ENCODE measurements around the gene ASXL1.
"Not testable (repeated sequence)": the region's sequence is repeated elsewhere in the genome, so short reads cannot be mapped to it uniquely, and the experiment has no call there.

Gene ASXL1

DNA sequence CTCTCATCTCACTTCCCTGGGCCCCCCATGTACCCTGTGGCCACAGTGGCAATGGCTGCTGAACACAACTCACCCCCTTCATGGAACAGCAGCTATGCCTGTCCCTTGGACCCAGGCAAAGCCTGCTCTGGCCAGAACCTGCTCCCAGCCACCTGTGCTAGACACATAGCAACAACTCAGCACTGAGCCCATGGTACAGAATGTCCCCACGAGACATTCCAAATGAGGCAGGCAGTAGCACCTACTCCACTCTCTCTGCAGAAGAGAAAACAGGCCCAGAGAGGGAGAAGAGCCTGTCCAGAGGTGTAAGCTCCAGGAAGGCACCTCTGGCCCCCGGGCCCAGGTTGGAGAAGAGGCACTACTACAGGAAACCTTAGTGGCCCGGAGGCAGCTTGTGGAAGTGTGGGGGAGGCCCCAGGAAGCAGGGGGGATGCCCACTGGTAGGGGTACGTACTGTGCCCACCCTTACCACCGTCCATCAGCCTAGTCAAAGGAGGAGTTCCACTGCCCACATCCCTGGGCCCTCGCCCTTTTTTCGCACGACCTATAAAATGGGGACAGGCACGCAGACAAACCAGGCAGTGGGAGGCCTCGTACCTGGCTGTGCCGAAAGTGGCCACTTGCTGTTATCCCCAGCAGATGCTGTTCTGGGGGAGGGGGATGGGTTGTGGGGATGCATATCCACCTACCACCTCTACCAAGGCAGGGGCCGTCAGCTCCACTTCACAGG is 97.2 kb downstream of the ASXL1 start:
- no peak for DNase-seq

DNA sequence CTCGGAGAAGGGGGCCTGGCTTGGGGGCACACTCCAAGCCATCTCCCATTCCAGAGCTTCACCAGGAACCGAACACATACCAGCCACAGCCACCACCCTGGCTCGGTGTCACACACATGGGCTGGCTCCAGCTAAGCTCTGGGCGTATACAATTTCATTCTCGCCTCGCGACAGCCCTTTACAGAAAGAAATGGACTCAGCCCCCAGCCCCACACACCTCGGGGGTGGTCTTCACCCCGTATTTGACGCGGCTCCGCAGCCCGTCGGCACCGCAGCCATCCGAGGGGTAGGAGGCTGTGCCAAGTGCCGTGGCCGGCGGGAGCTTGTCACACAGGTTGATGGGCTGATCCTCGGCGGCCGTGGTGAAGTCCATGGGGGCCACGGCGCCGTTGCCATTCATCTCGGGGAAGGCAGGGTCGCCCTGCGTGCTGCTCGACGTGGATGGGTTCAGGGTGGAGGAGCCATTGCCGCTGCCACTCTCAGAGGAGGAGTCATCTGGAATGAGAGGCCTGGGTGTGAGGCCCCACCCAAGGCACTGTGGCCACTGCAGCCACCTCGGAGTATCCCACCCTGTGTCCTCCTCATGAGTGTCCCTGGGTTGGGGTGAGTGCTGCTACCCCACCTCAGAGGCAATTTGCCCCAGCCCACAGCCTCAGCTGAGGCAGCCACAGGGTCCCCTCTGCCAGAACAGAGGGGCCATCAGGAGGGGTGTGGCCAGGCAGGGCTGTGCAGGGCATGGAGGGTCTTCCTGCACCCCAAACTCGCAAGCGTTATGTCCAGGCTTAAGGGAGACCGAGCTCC is 98.0 kb downstream of the ASXL1 start:
- no peak for DNase-seq

DNA sequence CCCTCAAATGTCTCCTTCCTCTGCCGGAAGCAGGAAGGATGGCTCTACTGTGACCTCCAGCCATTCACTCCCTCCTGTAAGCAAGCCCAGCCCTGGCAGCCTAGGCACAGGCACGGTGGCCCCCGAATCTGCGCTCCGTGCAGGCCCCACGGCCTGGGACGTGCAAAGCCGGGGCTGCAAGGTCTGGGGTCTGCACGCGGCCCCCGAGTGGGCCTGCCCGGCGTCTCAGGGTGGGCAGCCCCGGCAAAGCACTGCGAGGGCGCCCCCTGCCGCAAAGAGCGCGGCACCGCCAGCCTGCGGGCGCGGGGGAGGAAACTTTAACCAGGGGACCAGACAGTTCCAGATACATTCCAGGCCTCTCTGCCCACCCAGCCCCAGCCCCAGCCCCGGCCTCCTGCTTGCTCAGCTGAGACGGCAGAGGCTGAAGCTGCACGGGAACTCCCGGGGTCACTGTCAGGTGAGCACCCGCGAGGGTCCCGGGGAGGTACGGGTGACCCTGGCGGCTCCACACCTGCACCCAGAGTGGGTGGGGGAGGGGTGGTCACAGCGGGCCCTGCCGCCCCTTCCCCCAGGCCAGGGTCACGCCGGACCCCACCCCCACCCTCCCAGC is 98.8 kb downstream of the ASXL1 start:
- DNase-seq, result no peak

DNA sequence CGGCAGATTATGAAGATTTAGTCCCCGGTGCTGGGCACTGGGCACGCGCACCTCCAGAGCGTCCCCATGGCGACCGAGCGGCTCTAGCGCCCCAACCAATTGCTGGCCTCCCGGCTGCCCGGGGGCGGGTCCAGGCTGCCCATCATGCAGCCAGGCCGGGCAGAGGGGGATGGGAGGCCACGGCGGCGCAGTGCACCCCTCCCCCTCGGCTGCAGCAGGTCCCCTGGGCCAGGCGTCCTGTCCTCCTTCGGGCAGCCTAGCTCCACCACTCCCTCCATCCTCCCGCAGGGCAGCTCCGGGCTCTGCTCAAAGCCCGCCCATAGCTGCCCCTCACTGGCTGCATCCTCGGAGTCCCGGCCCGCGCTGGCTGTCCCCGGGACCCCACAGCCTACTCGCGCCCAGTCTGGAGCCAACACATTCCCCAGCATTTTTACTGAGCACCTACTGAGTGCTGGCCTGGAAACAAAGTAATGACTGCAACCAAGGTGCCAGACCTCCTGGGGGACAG is 99.4 kb downstream of the ASXL1 start:
- DNase-seq, result peak; percentile 49

DNA sequence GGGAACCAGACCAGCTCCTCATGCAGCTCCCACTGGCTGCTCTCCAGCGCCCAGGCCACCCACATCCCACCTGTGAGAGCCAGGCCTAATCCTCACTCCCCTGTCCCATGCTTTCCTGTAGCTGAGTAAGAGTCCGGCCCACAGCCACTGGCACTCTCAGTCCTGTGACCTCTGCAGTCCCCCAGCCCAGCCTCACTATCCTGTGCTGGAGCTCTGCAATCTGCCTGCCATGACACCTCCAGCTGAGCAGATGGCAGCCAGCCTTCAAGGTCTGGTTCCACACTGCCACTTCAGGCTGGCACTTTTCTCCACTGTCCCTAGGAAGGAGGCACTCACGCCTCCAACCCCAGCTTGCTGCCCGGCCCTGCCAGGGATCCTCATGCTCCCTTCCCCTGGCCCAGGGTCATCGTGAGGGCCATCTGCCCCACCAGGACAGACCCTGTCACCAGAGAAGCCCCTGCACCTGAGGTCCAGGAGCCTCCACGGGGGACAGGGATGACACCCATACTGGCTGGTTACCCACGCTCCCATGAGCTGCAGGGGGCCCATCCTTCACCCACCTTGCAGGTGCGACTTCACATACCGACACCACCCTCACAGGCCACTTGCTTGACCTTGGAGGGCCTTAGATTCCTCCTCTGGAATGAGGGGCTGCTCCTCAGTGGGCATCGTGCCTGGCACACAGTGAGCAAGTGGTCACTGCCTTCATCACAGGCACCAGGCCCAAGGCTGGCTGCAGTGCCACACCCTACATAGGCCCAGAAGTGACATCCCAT is 100.1 kb downstream of the ASXL1 start:
- no peak for DNase-seq

DNA sequence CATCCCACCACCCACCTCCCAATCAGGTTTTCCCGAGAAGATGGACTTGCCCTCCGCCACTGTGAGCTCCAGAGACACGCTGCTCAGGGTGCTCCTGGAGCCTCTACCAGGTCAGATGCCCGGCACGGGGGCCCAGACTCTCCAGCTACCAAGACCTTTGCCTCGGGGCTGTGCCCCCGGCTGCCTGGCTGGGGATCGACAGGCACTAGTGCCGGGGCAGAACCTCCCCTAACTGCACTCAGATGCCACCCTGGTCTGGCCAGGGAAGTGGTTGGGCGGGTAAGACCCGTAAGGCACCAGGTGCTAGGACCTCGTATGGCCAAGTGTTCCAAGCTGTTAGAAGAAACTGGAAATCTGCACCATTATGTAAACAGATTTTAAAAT is 100.7 kb downstream of the ASXL1 start:
- DNase-seq, result no peak

DNA sequence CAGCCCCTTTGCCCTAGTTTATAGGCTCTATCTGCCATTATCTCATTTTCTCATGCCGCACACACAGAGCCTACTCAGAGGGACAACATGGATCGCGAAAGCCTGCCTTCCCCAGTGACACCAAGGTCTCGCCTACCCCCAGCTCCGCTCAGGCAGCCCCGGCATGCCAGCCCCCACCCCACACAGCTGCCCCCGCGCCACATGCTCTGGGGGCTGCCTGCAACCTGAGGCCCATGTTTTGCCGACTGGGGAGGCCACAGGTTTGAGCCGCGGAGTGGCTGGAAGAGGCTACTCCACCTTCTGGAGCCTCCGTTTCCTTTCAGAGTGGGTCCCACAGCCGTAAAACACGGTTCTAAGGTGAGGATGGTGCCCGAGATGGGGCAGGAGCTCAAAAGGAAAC is 102.1 kb downstream of the ASXL1 start:
- DNase-seq, result no peak

DNA sequence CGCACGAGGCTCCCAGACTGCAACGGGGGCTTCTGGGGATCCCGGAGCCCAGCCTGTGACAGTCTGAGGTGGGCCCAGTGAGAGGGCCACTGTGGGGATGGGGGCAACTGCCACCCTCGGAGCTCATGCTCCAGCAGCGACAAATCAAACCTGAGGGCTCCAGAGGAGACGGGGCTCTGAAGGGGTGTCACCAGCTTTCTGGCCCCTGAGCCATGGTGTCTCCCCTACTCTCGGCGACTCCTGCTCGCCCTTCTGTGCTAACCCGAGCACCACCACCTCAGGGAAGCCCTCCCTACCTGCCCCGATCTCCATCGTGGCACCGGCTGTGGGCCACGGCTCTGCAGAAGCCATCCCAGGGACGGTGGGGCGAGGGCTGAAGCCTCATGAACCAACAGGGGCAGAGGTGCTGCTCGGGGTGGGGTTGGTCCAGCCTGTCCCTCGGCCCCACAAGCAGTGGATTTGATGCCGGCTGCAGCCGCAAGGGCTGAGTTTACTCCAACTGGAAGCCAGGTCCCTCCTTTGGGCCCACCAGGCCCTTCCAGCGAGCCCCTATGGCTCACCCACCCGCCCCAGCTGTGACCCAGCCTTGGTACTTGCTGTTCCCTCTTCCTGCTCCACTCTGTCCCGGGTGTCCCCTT is 102.7 kb downstream of the ASXL1 start:
- DNase-seq, result no peak

DNA sequence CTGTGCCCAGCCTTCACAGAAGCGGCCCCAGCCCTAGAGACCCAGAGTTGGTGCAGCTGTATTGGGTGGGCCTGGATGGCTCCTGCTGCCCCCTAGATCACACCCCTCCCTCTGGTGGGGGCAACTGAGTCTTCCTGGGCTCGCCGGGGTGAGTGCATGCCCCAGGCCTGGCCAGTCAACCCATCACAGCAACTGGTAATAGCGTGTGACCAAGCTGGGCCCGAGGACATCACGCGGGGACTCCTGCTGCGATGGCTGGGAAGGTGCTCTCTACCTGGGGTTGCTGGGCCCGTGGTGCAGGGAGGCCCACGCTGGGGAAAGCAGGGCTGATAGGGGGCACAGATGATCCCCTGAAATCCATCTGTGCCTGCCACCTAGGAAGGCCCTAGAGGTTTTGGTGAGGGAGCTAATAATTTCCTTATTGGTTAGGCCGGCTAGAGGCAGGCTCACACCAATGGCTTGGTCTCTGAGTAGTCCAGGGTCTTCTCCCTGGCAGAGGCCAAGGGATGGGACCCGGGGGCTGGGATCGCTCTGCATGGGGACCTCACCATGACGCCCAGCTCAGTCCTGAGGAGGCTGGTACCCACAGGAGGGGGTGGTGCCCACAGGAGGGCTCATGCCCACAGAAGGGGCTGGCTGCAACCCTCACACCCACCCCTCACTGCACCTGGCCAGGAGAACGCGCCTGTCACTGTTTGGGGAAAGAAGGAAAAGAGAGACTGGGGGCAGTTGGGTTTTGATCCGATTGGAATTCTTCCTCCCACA is 103.9 kb downstream of the ASXL1 start:
- DNase-seq, result no peak

DNA sequence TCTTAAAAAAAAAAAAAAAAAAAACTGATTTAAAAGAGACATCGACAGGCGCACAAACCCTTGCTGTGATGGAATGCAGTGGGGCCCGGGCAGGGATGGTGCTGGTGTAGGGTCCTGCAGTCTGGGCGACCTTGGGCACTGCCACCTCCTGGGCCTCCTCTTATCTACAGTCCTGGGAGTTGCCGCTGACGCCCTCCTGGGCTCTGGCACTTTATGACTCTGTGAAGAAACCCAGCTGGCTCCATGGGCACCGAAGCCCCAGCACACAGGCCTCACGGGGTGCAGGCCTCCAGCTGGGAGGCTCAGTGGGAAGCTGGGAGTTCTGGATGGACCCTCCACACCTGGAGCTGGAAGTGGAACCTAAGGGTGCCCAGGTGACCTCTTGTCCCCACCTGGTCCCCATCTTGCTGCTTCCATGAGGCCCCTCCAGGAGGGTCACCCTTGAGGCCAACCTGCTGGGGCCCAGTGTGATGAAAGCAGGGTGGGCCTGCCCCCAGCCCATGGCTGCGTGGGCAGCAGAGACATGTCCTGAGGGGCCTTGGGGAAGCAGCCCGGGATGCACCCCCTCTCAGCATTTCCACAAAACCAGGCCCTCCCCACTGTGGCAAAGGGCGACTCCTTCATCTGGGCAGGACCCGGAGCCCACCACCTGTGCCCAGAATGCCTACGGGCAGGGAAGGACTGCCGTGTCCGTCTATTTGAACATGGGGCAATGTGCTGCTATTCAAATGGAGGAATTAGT is 104.9 kb downstream of the ASXL1 start:
- DNase-seq, result no peak

DNA sequence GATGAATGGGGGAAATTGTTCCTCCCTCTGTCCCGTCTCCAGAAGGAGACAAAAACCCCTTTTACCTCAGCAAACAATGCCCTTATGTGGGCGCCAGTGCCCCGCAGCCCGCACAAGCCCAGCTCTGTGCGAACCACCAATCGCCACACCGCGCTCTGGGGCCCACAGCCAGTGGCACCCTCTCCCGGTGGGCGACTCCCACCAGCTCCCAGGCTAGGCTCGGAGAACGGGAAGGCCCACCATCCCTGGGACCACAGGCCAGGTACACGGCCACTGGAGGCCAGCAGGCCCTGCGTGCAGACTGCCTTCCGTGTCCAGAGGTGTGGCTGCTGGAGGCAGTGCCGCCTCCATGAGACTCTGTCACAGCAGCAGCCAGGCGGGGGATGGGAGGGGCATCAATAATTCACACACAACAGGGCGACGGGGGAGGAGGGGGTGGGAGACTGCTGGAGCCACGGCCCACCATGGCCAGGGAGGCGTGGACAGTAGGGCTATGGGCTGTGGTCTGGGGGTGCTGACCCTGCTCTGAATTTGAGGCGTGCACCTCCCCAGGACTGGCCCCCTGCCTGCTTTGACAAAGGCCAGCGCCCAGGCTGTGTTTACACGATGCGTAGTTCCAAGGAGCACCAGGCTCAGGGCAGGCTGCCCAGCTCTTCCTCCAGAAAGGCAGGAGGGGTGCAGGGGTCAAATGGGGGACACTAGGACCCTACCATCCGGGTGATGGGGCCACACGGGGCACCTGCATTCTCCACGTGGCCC is 105.7 kb downstream of the ASXL1 start:
- no peak for DNase-seq

DNA sequence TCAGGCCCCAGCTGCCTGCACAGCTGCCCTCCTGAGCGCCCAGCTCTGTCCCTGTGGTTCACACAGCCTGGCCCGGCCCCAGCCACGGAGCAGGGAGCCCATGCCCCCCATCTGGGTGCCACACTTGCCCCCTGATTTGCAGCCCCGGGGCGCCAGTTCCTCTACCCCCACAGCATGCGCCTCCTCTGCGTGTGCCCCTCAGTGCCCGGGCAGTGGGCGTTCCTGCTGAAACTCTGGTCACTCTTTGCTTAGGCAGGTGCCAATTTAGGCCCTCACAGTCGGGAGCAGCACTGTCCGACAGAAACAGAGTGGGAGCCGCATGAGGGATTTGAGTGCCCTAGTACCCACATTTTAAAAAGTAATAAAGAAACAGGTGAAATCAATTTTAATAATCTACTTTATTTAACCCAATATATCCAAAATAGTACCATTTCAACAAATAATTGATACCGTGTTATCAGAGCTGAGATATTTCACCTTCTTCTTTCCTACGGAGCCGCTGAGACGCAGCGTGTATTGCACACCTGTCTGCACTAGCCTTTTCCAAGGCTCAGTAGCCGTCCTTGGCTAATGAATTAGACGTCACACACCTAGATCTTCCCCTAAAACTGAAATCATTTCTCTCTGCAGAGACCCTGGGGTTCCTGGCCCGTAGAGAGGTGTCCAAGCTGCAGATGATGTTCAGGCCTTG is 106.4 kb downstream of the ASXL1 start:
- no peak for DNase-seq

DNA sequence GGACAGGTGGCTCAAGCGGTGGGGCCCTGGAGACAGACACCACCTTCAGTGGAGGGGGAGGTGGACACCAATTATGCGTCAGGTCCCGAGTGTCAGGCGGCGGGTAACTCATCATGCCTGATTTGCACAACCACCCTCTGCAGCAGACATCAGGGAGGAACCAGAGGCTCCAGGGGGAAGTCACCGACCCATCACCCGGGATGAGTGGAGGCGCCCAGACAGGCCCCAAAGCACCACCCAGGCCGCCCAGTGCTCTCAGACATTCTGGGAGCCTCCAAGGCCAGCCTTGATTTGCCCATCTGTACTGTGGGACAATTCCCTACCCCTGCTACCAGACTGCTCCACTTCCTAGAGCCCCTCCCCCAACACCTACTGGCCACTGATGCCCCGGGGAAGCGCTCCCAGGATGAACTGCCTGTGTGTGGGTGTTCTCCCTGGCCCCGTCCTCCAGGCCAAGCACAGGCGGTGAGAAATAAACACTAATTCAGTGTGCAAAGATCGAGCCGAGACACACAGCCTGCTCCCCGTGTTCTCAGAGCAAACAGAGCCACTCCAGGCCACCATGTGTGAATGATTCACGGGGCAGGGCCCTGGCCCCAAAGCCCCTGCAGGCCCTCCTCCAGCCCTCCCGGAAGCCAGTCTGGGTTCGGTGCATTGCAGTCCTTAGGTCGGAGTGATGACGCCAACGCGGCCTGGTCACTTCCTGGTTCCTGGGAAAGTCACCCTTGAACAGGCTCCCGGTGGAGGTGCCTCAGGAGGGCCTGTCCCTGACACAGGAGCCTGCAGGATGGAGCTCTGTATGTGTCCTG is 107.2 kb downstream of the ASXL1 start:
- DNase-seq, result no peak

DNA sequence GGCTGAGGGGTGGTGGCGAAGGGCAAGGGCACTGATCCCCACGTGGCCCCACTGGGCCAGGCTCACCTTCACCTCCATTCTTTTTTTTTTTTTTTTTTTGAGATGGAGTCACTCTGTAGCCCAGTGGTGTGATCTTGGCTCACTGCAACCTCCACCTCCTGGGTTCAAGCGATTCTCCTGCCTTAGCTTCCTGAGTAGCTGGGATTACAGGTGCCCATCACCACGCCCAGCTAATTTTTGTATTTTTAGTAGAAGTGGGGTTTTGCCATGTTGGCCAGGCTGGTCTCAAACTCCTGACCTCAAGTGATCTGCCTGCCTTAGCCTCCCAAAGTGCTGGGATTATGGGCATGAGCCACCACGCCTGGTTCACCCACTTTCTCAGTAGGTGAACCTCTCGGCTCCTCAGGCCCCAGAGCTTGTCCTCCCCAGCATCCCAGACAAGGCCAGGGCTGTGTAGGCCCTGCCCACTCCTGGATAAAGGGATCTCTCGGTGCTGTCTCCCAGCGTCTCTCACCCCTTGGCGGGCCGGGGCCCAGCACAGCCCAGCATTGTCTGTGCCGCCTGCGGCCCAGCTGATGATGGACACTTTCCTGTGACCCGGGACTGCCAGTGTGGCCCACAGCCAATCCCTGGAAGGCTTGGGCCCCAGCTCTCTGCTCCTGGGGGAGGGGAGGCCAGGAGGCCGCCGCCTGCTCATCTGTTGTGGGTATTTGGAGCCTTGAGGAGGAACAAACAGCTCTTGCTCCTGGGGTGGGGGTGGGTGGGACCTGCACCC is 108.0 kb downstream of the ASXL1 start:
- not testable (repeated sequence) for DNase-seq

DNA sequence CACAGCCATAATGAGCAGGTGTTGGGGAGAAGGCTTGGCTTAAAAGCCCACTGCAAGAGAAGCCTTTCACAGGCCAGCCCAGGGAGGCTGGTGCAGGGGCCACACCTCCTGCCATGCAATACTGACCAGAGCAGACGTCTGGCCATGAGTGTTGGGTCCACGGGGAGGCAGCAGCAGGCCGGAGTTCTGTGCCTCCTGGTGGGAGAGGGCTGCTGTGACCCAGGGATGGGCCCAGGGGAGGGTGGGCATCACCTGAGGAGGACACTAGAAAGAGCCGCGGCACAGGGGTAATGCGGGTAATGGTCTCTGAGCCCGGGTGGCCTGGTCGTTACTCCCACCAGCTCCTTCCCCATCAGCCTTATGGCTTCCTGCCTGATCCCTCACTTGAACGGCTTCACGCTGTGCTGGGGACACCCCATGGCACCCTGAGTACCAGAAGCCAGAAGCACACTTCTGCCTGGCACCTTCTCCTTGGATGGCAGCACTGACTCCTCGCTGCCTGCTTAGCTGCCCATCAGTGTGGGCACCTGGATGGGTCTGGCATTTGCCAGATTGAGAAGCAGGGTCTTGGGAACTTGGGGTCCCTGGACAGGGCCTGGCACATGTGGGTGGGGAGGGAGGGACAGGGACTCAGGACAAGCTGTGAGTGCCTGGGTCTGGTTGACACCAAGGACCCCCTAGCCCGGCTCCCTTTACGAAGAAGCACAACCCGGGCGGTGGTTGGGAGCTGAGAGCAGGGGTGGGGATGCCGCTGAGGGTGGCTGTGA is 108.8 kb downstream of the ASXL1 start:
- no peak for DNase-seq

DNA sequence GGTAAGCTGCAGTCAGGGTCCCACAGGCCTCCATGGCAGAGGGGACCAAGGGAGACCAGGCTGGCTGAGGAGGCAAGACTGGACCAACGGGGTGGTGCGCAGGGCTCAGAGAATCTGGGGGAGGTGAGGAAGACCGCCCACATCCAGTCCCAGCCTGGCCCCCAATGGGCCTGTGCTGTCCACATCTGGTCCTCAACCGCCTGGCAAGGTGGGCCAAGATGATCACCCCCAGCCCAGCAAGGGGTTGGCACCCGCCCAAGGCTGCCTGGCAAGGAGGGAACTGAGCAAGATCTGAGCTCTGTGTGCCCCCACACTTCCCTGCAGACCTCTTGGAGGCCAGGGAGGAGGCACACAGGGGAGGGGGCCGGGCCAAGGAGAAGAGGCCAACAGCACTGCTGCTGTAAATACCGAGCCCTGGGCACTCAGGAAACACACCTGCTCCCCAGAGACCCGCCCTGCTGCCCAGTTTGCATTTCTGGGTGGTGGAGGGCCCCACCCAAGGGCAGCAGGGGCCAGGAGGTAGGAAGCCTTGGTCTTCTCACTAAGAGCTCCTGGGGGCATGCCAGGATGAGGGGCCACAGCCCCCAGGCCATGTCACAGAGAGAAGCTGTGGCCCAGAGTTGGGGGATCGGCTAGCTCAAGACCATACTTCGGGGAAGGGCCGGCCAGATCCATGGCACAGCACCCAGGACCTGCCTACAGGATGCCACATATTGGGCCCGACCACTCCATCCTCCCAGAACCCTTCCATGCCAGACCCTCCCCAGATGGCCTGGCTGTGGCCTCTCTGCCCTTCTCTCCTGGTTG is 109.6 kb downstream of the ASXL1 start:
- no peak for DNase-seq

All from DMS153 (cell line).